ENCODE data around the gene TPP2. TPM values are rescaled to one million over a fixed set of nuclear protein-coding genes. Genes with fewer than 3 reads are reported as not detected.

TPP2 gene
- total RNA-seq, 4 donors from 2014 or later = 26.2 to 61.0 (median 30.5) TPM

GRCh38 chr13:102678339-102679107, 81.7 kb downstream of the TPP2 start:
- DNase-seq (ENCODE audit: low spot score in 2 of 2) = no peak
- no peaks in the 10 kb centered on the region for H3K27me3 ChIP-seq
- no peak overlapping the region for H3K4me3 ChIP-seq
- 81% methylated on average over 5 of the region's 5 CpGs for WGBS
- H3K36me3 ChIP-seq = peaks cover 61% of the 10 kb centered on the region
- no peaks in the 10 kb centered on the region for H3K9me3 ChIP-seq
- H3K4me1 ChIP-seq = no peaks in the 10 kb centered on the region
- no peak overlapping the region for H3K27ac ChIP-seq
- no peak for TF ChIP-seq POLR2A (IDR thresholded peaks at IDR 0.05)
- no peak for TF ChIP-seq CTCF (IDR thresholded peaks at IDR 0.05)
- TF ChIP-seq EP300 (IDR thresholded peaks at IDR 0.05) = no peak
- TF ChIP-seq POLR2AphosphoS5 (IDR thresholded peaks at IDR 0.05) = no peak

GRCh38 chr13:102679449-102680132, 82.8 kb downstream of the TPP2 start:
- no peak for DNase-seq (ENCODE audit: low spot score in 2 of 2)
- no peak overlapping the region for H3K4me3 ChIP-seq
- no peaks in the 10 kb centered on the region for H3K27me3 ChIP-seq
- H3K9me3 ChIP-seq = no peaks in the 10 kb centered on the region
- TF ChIP-seq POLR2A (IDR thresholded peaks at IDR 0.05) (no peak), CTCF (IDR thresholded peaks at IDR 0.05) (no peak), POLR2AphosphoS5 (IDR thresholded peaks at IDR 0.05) (no peak)
- whole genome bisulfite sequencing = 82% methylated on average over 3 of the region's 3 CpGs
- no peak overlapping the region for H3K27ac ChIP-seq
- peaks cover 52% of the 10 kb centered on the region for H3K36me3 ChIP-seq
- no peaks in the 10 kb centered on the region for H3K4me1 ChIP-seq

GRCh38 chr13:102680133-102680717, 83.4 kb downstream of the TPP2 start:
- no peaks in the 10 kb centered on the region for H3K4me1 ChIP-seq
- DNase-seq (ENCODE audit: low spot score in 2 of 2) = no peak
- TF ChIP-seq CTCF (IDR thresholded peaks at IDR 0.05) (no peak), EP300 (IDR thresholded peaks at IDR 0.05) (no peak), POLR2AphosphoS5 (IDR thresholded peaks at IDR 0.05) (no peak), POLR2A (IDR thresholded peaks at IDR 0.05) (no peak)
- H3K27me3 ChIP-seq = no peaks in the 10 kb centered on the region
- peaks cover 45% of the 10 kb centered on the region for H3K36me3 ChIP-seq
- 80% methylated on average over 4 of the region's 4 CpGs for WGBS
- no peak overlapping the region for H3K4me3 ChIP-seq
- H3K27ac ChIP-seq = no peak overlapping the region
- H3K9me3 ChIP-seq = no peaks in the 10 kb centered on the region

GRCh38 chr13:102680842-102681740, 84.3 kb downstream of the TPP2 start:
- DNase-seq (ENCODE audit: low spot score in 2 of 2) = no peak

More at GRCh38 chr13:102680842-102681740, 84.3 kb downstream of the TPP2 start:
- no peaks in the 10 kb centered on the region for H3K27me3 ChIP-seq
- 47% methylated on average over 5 of the region's 5 CpGs for WGBS
- no peak overlapping the region for H3K27ac ChIP-seq
- H3K4me3 ChIP-seq = no peak overlapping the region
- TF ChIP-seq POLR2A (IDR thresholded peaks at IDR 0.05) (no peak), POLR2AphosphoS5 (IDR thresholded peaks at IDR 0.05) (no peak), CTCF (IDR thresholded peaks at IDR 0.05) (no peak), EP300 (IDR thresholded peaks at IDR 0.05) (no peak)
- no peaks in the 10 kb centered on the region for H3K4me1 ChIP-seq
- peaks cover 37% of the 10 kb centered on the region for H3K36me3 ChIP-seq
- no peaks in the 10 kb centered on the region for H3K9me3 ChIP-seq

All from suprapubic skin (tissue), 4 donors.